IMR-90 (cell line): ENCODE measurements around the gene CEACAM16. TPM values are rescaled to one million over a fixed set of nuclear protein-coding genes. Genes with fewer than 3 reads are reported as not detected.

Source experiments
- ATAC-seq: fragments of 200-7000 bp; cut with Tn5 transposase; 2 replicates; pipeline ENCODE4 v1.9.1; 2020; ENCODE audit warnings: low read depth, mild to moderate bottlenecking, moderate library complexity
- BruUV-seq: library from RNA; stranded (reverse); fragments of 400-500 nt; replicated peaks from 2 replicates; lab custom pipeline; 2021; lab: Mats Ljungman, UMichigan
- CTCF ChIA-PET: fragments of 300-600 bp; formaldehyde crosslinking; extraction: SDS; loops from one replicate; lab custom pipeline; 2021; ENCODE audit warnings: antibody characterized with exemption; lab: Yijun Ruan, JAX
- POLR2A ChIA-PET: fragments of 300-600 bp; sonication (Branson Sonifier 250); formaldehyde crosslinking; loops from one replicate; lab custom pipeline; 2022; ENCODE audit warnings: antibody characterized with exemption; ENCODE audit not compliant: unreplicated experiment; lab: Charles Lee
- DNase-seq: peaks from one replicate; pipeline ENCODE4 v3.0.0; 2013
- H2AFZ ChIP-seq: replicated peaks from 2 replicates; pipeline ENCODE3; 2013; ENCODE audit warnings: low read length, mild to moderate bottlenecking; ENCODE audit not compliant: poor library complexity
- H2AK5ac ChIP-seq: 2 replicates; pipeline ENCODE4 v1.6.1; 2013; ENCODE audit warnings: low read depth, low read length, inconsistent platforms
- H2AK9ac ChIP-seq: replicated peaks from 2 replicates; pipeline ENCODE3; 2013; ENCODE audit warnings: mild to moderate bottlenecking, low read depth, low read length, moderate library complexity; ENCODE audit not compliant: poor library complexity
- H2BK120ac ChIP-seq: 2 replicates; pipeline ENCODE4 v1.6.1; 2013; ENCODE audit warnings: low read depth, low read length, inconsistent platforms
- H2BK15ac ChIP-seq: 3 replicates; pipeline ENCODE4 v1.6.1; 2013; ENCODE audit warnings: low read depth, low read length, inconsistent platforms
- H2BK20ac ChIP-seq: 2 replicates; pipeline ENCODE4 v1.6.1; 2013; ENCODE audit warnings: low read depth, mild to moderate bottlenecking, inconsistent platforms, low read length, moderate library complexity
- H2BK5ac ChIP-seq: 2 replicates; pipeline ENCODE4 v1.6.1; 2013; ENCODE audit warnings: mild to moderate bottlenecking, low read depth, low read length, inconsistent platforms; ENCODE audit not compliant: poor library complexity, severe bottlenecking
- H3K14ac ChIP-seq: replicated peaks from 2 replicates; pipeline ENCODE4 v1.6.1; 2013; ENCODE audit warnings: low read depth, low read length, inconsistent platforms
- H3K18ac ChIP-seq: 2 replicates; pipeline ENCODE4 v1.6.1; 2013; ENCODE audit warnings: low read depth, low read length, control low read depth
- H3K23ac ChIP-seq: 2 replicates; pipeline ENCODE4 v1.6.1; 2013; ENCODE audit warnings: low read depth, low read length, inconsistent platforms
- H3K27ac ChIP-seq: 2 replicates; pipeline ENCODE4 v1.5.1; 2013; ENCODE audit warnings: mild to moderate bottlenecking, control low read depth, low read length; ENCODE audit not compliant: insufficient read depth
- H3K27me3 ChIP-seq: 2 replicates; pipeline ENCODE4 v1.6.1; 2013; ENCODE audit warnings: low read length; ENCODE audit not compliant: control insufficient read depth, insufficient read depth
- H3K36me3 ChIP-seq: 2 replicates; pipeline ENCODE4 v1.6.1; 2013; ENCODE audit warnings: low read length, mixed read lengths; ENCODE audit not compliant: control insufficient read depth, insufficient read depth
- H3K4ac ChIP-seq: 2 replicates; pipeline ENCODE4 v1.6.1; 2013; ENCODE audit warnings: low read depth, low read length, inconsistent platforms
- H3K4me1 ChIP-seq: 2 replicates; pipeline ENCODE4 v1.6.1; 2013; ENCODE audit warnings: low read length, mixed read lengths; ENCODE audit not compliant: control insufficient read depth, insufficient read depth
- H3K4me2 ChIP-seq: 2 replicates; pipeline ENCODE4 v1.6.1; 2013; ENCODE audit warnings: low read depth, mild to moderate bottlenecking, control low read depth, low read length, moderate library complexity
- H3K4me3 ChIP-seq: 2 replicates; pipeline ENCODE4 v1.5.1; 2013; ENCODE audit warnings: low read depth, mild to moderate bottlenecking, control low read depth, low read length, moderate library complexity; ENCODE audit not compliant: insufficient read depth
- H3K56ac ChIP-seq: 2 replicates; pipeline ENCODE4 v1.6.1; 2013; ENCODE audit warnings: low read length, inconsistent platforms; ENCODE audit not compliant: insufficient read depth; ENCODE audit errors: extremely low read depth
- H3K79me1 ChIP-seq, 2 experiments: 2 replicates each; pipeline ENCODE4 v1.6.1; 2013; ENCODE audit warnings: low read length in 2 of 2, inconsistent platforms in 1 of 2, low read depth in 1 of 2
- H3K9ac ChIP-seq: 2 replicates; pipeline ENCODE4 v1.6.1; 2013; ENCODE audit warnings: low read depth, low read length, control low read depth
- H3K9me1 ChIP-seq: 2 replicates; pipeline ENCODE4 v1.6.1; 2013; ENCODE audit warnings: low read length, inconsistent platforms; ENCODE audit not compliant: insufficient read depth
- H3K9me3 ChIP-seq: 2 replicates; pipeline ENCODE4 v1.6.1; 2013; ENCODE audit warnings: low read length; ENCODE audit not compliant: control insufficient read depth, insufficient read depth
- H4K20me1 ChIP-seq: 2 replicates; pipeline ENCODE4 v1.6.1; 2013; ENCODE audit warnings: low read length, inconsistent platforms; ENCODE audit not compliant: insufficient read depth
- H4K5ac ChIP-seq: 2 replicates; pipeline ENCODE4 v1.6.1; 2013; ENCODE audit warnings: mild to moderate bottlenecking, low read depth, low read length, control low read depth
- H4K8ac ChIP-seq, 2 experiments: 2 replicates each; pipeline ENCODE4 v1.6.1; 2013; ENCODE audit warnings: low read depth in 2 of 2, low read length in 2 of 2, control low read depth in 1 of 2, inconsistent platforms in 1 of 2
- H4K91ac ChIP-seq: 2 replicates; pipeline ENCODE4 v1.6.1; 2013; ENCODE audit warnings: low read depth, low read length, inconsistent platforms; ENCODE audit not compliant: insufficient read depth
- BHLHE40 ChIP-seq: fragments of 150-350 bp; IDR thresholded peaks from 2 replicates; pipeline ENCODE4 v1.6.1; 2016; ENCODE audit warnings: mild to moderate bottlenecking, low read depth, low read length
- NFE2L2 ChIP-seq: fragments of 150-350 bp; IDR thresholded peaks from 2 replicates; pipeline ENCODE4 v1.6.1; 2016; ENCODE audit warnings: low read depth, mild to moderate bottlenecking, low read length
- USF2 ChIP-seq: fragments of 150-350 bp; IDR thresholded peaks from 2 replicates; pipeline ENCODE4 v1.6.1; 2017; ENCODE audit warnings: mild to moderate bottlenecking, antibody characterized with exemption, low read length, low read depth
- WGBS, 2 experiments: methylation state at CpG; one replicate each; pipeline versions ENCODE4 v1.1.5 to v1.1.7; 2013; ENCODE audit warnings: missing lambda C conversion rate in 2 of 2; ENCODE audit not compliant: insufficient read length in 1 of 2; ENCODE audit errors: extremely low coverage in 2 of 2; 5-methylcytosine and 5-hydroxymethylcytosine counted together
- dilution Hi-C: fragments of 300-500 bp; cut with HindIII; formaldehyde crosslinking; loops from one replicate; pipeline ENCODE4 v1.14.3; 2018; ENCODE audit warnings: low sequenced_read_pairs; ENCODE audit not compliant: unreplicated experiment
- in situ Hi-C: fragments of 300-500 bp; cut with MboI; formaldehyde crosslinking; loops from 3 replicates; pipeline ENCODE4 v1.14.3; 2019; ENCODE audit warnings: low sequenced_read_pairs, inconsistent platforms, mixed read lengths
- intact Hi-C: fragments of 100-400 bp; cut with micrococcal nuclease; formaldehyde crosslinking; loops from 2 replicates; pipeline ENCODE4 v1.10.0; 2022
- polyA plus RNA-seq, 3 experiments: library from polyadenylated mRNA; depleted of rRNA; stranded (reverse); fragments of >200 nt; gene quantifications; 2 replicates each; pipeline ENCODE4 v1.2.3, GENCODE V29; 2012; ENCODE audit warnings: low replicate concordance in 1 of 3
- total RNA-seq: library from RNA; depleted of rRNA; stranded (reverse); fragments of >200 nt; gene quantifications from 2 replicates; pipeline ENCODE4 v1.2.3, GENCODE V29; 2012

The CEACAM16 gene
- total and polyA plus RNA-seq, 2 of the 4 experiments (the other 2 are of a cell fraction), result not detected

DNA sequence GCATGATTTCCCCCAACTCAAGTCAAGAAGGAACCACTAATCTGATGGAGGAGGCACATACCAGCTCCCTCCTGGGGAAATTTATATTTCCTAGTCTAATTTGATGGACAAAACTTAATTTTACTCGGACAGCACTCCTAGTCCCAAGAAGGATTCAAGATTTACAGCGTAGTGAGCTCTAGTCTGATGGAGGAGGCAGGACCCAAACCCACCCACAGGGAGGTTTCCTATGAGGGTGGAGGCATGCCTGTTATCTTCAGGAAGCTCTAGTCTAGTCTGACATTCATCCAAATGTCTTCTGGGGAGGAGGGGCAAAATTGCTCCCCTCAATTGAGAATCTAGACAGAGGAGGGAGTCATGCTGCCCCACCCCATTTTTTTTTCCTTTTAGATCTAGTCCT lies 39.2 kb downstream of the CEACAM16 start:
- no peak for ATAC-seq
- peak overlapping the region; percentile 47 for H2BK120ac ChIP-seq
- in situ Hi-C loops (no loop called here), intact Hi-C loops (no loop called here), dilution Hi-C loops (no loop called here)
- H3K9me1 ChIP-seq, result peaks cover 8% of the 10 kb centered on the region
- H2AK9ac ChIP-seq, result no peak overlapping the region
- H3K4me2 ChIP-seq, result no peak overlapping the region
- H3K18ac ChIP-seq, result no peak overlapping the region
- ChIA-PET POLR2A (no interaction called here), CTCF (no interaction called here)
- H3K56ac ChIP-seq, result no peak overlapping the region
- no peaks in the 10 kb centered on the region for H3K27me3 ChIP-seq
- no peaks in the 10 kb centered on the region for H3K9me3 ChIP-seq
- no peak for DNase-seq
- peaks cover 29% of the 10 kb centered on the region for H3K4me1 ChIP-seq
- H3K4me3 ChIP-seq, result no peak overlapping the region
- H3K23ac ChIP-seq, result no peak overlapping the region
- no peaks in the 10 kb centered on the region for H4K20me1 ChIP-seq
- H4K8ac ChIP-seq, result peak overlapping the region; percentile 20; a peak in 2 of 4 replicates
- no peak for TF ChIP-seq NFE2L2
- no peak for TF ChIP-seq BHLHE40
- no peak for TF ChIP-seq USF2
- WGBS, 2 experiments, result no CpG with 5 or more reads among the region's 2 CpGs
- H2AFZ ChIP-seq, result no peak overlapping the region
- peak overlapping the region; percentile 83 for H3K4ac ChIP-seq
- no peak overlapping the region for H2BK5ac ChIP-seq
- peak overlapping the region; percentile 56; the same call in 1 of the 2 replicates for H2BK20ac ChIP-seq
- peak overlapping the region; percentile 86 for H2AK5ac ChIP-seq
- no peak overlapping the region for H3K9ac ChIP-seq
- H3K79me1 ChIP-seq, result peaks cover 0 to 7% of the 10 kb centered on the region in 2 experiments; a peak in 2 of 4 replicates
- H3K36me3 ChIP-seq, result no peaks in the 10 kb centered on the region
- peak overlapping the region; percentile 79; the same call in 2 of the 3 replicates for H2BK15ac ChIP-seq
- H3K14ac ChIP-seq, result 0 out of 2 replicates have a peak overlapping the region, but pooled peaks have one; percentile 39
- BruUV-seq, result no TSS peak
- H3K27ac ChIP-seq, result no peak overlapping the region
- H4K91ac ChIP-seq, result peak overlapping the region; percentile 42; the same call in 1 of the 2 replicates
- no peak overlapping the region for H4K5ac ChIP-seq
